Measurements from ENCODE around the gene SOCS6. TPM values are rescaled to one million over a fixed set of nuclear protein-coding genes. Genes with fewer than 3 reads are reported as not detected.

Gene SOCS6
- total and polyA plus RNA-seq, 2 experiments from 2014 or later, result 4.4 to 13.3 TPM

DNA sequence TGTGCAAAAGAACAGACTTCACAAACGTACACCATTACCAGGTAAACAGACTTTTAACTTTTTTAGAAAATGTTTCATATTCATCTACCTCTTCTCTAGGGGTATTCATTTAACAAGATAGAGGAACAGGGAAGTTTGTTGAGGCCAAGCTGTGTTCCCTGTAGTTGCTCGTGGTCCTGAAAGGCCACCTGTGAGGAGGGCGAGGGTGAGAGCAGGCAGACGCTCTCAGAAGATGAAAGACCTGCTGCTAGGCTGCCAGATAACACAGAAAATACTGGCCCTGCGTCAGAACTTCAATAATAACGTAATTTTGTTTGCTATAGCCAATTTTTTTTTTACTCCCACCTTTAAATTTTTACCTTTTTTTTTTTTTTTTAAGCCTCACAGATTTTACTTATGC lies 42.0 kb downstream of the SOCS6 start:
- ATAC-seq (peak; percentile 80), DNase-seq (ENCODE audit: low spot score) (peak; percentile 30)
- TF ChIP-seq ETS1 (IDR thresholded peaks at IDR 0.05), result no peak
- no peak for TF ChIP-seq NANOG (IDR thresholded peaks at IDR 0.05; ENCODE audit: borderline replicate concordance)
- TF ChIP-seq, protein P1, sequence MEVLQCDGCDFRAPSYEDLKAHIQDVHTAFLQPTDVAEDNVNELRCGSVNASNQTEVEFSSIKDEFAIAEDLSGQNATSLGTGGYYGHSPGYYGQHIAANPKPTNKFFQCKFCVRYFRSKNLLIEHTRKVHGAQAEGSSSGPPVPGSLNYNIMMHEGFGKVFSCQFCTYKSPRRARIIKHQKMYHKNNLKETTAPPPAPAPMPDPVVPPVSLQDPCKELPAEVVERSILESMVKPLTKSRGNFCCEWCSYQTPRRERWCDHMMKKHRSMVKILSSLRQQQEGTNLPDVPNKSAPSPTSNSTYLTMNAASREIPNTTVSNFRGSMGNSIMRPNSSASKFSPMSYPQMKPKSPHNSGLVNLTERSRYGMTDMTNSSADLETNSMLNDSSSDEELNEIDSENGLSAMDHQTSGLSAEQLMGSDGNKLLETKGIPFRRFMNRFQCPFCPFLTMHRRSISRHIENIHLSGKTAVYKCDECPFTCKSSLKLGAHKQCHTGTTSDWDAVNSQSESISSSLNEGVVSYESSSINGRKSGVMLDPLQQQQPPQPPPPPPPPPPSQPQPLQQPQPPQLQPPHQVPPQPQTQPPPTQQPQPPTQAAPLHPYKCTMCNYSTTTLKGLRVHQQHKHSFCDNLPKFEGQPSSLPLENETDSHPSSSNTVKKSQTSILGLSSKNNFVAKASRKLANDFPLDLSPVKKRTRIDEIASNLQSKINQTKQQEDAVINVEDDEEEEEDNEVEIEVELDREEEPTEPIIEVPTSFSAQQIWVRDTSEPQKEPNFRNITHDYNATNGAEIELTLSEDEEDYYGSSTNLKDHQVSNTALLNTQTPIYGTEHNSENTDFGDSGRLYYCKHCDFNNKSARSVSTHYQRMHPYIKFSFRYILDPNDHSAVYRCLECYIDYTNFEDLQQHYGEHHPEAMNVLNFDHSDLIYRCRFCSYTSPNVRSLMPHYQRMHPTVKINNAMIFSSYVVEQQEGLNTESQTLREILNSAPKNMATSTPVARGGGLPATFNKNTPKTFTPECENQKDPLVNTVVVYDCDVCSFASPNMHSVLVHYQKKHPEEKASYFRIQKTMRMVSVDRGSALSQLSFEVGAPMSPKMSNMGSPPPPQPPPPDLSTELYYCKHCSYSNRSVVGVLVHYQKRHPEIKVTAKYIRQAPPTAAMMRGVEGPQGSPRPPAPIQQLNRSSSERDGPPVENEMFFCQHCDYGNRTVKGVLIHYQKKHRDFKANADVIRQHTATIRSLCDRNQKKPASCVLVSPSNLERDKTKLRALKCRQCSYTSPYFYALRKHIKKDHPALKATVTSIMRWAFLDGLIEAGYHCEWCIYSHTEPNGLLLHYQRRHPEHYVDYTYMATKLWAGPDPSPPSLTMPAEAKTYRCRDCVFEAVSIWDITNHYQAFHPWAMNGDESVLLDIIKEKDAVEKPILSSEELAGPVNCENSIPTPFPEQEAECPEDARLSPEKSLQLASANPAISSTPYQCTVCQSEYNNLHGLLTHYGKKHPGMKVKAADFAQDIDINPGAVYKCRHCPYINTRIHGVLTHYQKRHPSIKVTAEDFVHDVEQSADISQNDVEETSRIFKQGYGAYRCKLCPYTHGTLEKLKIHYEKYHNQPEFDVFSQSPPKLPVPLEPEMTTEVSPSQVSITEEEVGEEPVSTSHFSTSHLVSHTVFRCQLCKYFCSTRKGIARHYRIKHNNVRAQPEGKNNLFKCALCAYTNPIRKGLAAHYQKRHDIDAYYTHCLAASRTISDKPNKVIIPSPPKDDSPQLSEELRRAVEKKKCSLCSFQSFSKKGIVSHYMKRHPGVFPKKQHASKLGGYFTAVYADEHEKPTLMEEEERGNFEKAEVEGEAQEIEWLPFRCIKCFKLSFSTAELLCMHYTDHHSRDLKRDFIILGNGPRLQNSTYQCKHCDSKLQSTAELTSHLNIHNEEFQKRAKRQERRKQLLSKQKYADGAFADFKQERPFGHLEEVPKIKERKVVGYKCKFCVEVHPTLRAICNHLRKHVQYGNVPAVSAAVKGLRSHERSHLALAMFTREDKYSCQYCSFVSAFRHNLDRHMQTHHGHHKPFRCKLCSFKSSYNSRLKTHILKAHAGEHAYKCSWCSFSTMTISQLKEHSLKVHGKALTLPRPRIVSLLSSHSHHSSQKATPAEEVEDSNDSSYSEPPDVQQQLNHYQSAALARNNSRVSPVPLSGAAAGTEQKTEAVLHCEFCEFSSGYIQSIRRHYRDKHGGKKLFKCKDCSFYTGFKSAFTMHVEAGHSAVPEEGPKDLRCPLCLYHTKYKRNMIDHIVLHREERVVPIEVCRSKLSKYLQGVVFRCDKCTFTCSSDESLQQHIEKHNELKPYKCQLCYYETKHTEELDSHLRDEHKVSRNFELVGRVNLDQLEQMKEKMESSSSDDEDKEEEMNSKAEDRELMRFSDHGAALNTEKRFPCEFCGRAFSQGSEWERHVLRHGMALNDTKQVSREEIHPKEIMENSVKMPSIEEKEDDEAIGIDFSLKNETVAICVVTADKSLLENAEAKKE (CRISPR knock-in tag; IDR thresholded peaks at IDR 0.05), result no peak
- TF ChIP-seq POLR2AphosphoS5 (IDR thresholded peaks at IDR 0.05; ENCODE audit: low read depth), result no peak
- TF ChIP-seq JUNB (IDR thresholded peaks at IDR 0.05; ENCODE audit: unreplicated experiment), result no peak
- no peak for TF ChIP-seq ZNF331 (CRISPR knock-in tag; IDR thresholded peaks at IDR 0.05; ENCODE audit: low read depth)
- no peak for TF ChIP-seq STAT1 (IDR thresholded peaks at IDR 0.05; ENCODE audit: unreplicated experiment)
- no peak for TF ChIP-seq CREB1 (CRISPR knock-in tag; IDR thresholded peaks at IDR 0.05; ENCODE audit: low read depth)
- TF ChIP-seq, protein P2, sequence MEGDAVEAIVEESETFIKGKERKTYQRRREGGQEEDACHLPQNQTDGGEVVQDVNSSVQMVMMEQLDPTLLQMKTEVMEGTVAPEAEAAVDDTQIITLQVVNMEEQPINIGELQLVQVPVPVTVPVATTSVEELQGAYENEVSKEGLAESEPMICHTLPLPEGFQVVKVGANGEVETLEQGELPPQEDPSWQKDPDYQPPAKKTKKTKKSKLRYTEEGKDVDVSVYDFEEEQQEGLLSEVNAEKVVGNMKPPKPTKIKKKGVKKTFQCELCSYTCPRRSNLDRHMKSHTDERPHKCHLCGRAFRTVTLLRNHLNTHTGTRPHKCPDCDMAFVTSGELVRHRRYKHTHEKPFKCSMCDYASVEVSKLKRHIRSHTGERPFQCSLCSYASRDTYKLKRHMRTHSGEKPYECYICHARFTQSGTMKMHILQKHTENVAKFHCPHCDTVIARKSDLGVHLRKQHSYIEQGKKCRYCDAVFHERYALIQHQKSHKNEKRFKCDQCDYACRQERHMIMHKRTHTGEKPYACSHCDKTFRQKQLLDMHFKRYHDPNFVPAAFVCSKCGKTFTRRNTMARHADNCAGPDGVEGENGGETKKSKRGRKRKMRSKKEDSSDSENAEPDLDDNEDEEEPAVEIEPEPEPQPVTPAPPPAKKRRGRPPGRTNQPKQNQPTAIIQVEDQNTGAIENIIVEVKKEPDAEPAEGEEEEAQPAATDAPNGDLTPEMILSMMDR (conservative IDR thresholded peaks at IDR 0.05; ENCODE audit: low read depth in 2 of 2), result no peak
- no peak for TF ChIP-seq EZH2 (IDR thresholded peaks at IDR 0.05; ENCODE audit: low read depth, unreplicated experiment)
- TF ChIP-seq, protein P3, sequence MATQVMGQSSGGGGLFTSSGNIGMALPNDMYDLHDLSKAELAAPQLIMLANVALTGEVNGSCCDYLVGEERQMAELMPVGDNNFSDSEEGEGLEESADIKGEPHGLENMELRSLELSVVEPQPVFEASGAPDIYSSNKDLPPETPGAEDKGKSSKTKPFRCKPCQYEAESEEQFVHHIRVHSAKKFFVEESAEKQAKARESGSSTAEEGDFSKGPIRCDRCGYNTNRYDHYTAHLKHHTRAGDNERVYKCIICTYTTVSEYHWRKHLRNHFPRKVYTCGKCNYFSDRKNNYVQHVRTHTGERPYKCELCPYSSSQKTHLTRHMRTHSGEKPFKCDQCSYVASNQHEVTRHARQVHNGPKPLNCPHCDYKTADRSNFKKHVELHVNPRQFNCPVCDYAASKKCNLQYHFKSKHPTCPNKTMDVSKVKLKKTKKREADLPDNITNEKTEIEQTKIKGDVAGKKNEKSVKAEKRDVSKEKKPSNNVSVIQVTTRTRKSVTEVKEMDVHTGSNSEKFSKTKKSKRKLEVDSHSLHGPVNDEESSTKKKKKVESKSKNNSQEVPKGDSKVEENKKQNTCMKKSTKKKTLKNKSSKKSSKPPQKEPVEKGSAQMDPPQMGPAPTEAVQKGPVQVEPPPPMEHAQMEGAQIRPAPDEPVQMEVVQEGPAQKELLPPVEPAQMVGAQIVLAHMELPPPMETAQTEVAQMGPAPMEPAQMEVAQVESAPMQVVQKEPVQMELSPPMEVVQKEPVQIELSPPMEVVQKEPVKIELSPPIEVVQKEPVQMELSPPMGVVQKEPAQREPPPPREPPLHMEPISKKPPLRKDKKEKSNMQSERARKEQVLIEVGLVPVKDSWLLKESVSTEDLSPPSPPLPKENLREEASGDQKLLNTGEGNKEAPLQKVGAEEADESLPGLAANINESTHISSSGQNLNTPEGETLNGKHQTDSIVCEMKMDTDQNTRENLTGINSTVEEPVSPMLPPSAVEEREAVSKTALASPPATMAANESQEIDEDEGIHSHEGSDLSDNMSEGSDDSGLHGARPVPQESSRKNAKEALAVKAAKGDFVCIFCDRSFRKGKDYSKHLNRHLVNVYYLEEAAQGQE (IDR thresholded peaks at IDR 0.05; ENCODE audit: unreplicated experiment), result no peak
- no peak for TF ChIP-seq EZH2phosphoT487 (IDR thresholded peaks at IDR 0.05; ENCODE audit: unreplicated experiment)
- no peak for TF ChIP-seq ZNF114 (CRISPR knock-in tag; IDR thresholded peaks at IDR 0.05)
- peaks cover 23% of the 10 kb centered on the region; the same call in 2 of the 3 replicates for H3K36me3 Mint-ChIP-seq (ENCODE audit: low read depth)
- peak overlapping the region; percentile 64; the same call in 1 of the 2 replicates for H3K27ac Mint-ChIP-seq
- peaks cover 2% of the 10 kb centered on the region for H3K27me3 Mint-ChIP-seq (ENCODE audit: insufficient read depth, low read depth, poor library complexity)
- H3K4me1 Mint-ChIP-seq, result peaks cover 18% of the 10 kb centered on the region
- Histone ChIP-seq H3K79me2 (replicated peaks; ENCODE audit: insufficient read depth) (peaks cover 17% of the 10 kb centered on the region), H3K4me1 (ENCODE audit: insufficient read depth) (peaks cover 17% of the 10 kb centered on the region; the same call in 1 of the 2 replicates), H3K27ac (ENCODE audit: low read depth) (no peak overlapping the region), H3K36me3 (ENCODE audit: insufficient read depth) (no peaks in the 10 kb centered on the region), H3F3A (replicated peaks; ENCODE audit: low read depth) (no peaks in the 10 kb centered on the region), H3K4me2 (no peak overlapping the region), H3K27me3 (ENCODE audit: insufficient read depth) (no peaks in the 10 kb centered on the region), H3K4me3 (no peak overlapping the region), H3K9me2 (ENCODE audit: insufficient read depth) (no peaks in the 10 kb centered on the region), H2AFZ (no peak overlapping the region), H4K20me1 (replicated peaks; ENCODE audit: insufficient read depth) (no peaks in the 10 kb centered on the region)
- no peak overlapping the region for H3K4me3 Mint-ChIP-seq
- H3K9me3 Mint-ChIP-seq, result peaks cover 11% of the 10 kb centered on the region; the same call in 2 of the 3 replicates

All from GM23338 (cell line).